H1 (cell line): ENCODE measurements around the gene TBX15. TPM values are rescaled to one million over a fixed set of nuclear protein-coding genes. Genes with fewer than 3 reads are reported as not detected.

Experiments used
- CTCF ChIA-PET: fragments of 300-600 bp; sonication (Branson Sonifier 250); formaldehyde crosslinking; loops from one replicate; lab custom pipeline; 2021; ENCODE audit not compliant: partially characterized antibody; lab: Charles Lee
- POLR2A ChIA-PET: fragments of 300-600 bp; sonication (Branson Sonifier 250); formaldehyde crosslinking; loops from one replicate; lab custom pipeline; 2021; ENCODE audit warnings: inconsistent platforms; ENCODE audit not compliant: partially characterized antibody; lab: Charles Lee
- DNase-seq, 2 experiments: peaks; one replicate each; pipeline versions ENCODE4 v3.0.0 to v3.0.0-alpha.2; 2010 to 2022; ENCODE audit warnings: low spot score in 2 of 2, low read depth in 1 of 2, mixed read lengths in 1 of 2
- FAIRE-seq: peaks from 2 replicates; lab custom pipeline; 2011; peaks lifted over from hg19 to GRCh38; lab: Jason Lieb, UNC
- H2AFZ ChIP-seq: 2 replicates; pipeline ENCODE4 v1.8.1; 2012; ENCODE audit warnings: low read length, inconsistent platforms
- H2AK5ac ChIP-seq: 2 replicates; pipeline ENCODE4 v1.6.1; 2013; ENCODE audit warnings: low read depth, low read length
- H2BK120ac ChIP-seq: replicated peaks from 2 replicates; pipeline ENCODE3; 2013; ENCODE audit warnings: low read depth, low read length, inconsistent platforms
- H2BK12ac ChIP-seq: 2 replicates; pipeline ENCODE4 v1.6.1; 2013; ENCODE audit warnings: low read depth, low read length
- H2BK15ac ChIP-seq: 2 replicates; pipeline ENCODE4 v1.6.1; 2013; ENCODE audit warnings: low read length
- H2BK20ac ChIP-seq: 2 replicates; pipeline ENCODE4 v1.6.1; 2013; ENCODE audit warnings: low read length
- H2BK5ac ChIP-seq: 2 replicates; pipeline ENCODE4 v1.6.1; 2013; ENCODE audit warnings: low read depth, low read length
- H3K14ac ChIP-seq: 2 replicates; pipeline ENCODE4 v1.6.1; 2013; ENCODE audit warnings: inconsistent platforms; ENCODE audit not compliant: insufficient read length
- H3K18ac ChIP-seq: 2 replicates; pipeline ENCODE4 v1.6.1; 2013; ENCODE audit warnings: low read length; ENCODE audit errors: extremely low read depth
- H3K23ac ChIP-seq: 2 replicates; pipeline ENCODE4 v1.6.1; 2013; ENCODE audit warnings: inconsistent platforms; ENCODE audit not compliant: insufficient read length
- H3K23me2 ChIP-seq: 2 replicates; pipeline ENCODE4 v1.6.1; 2013; ENCODE audit warnings: low read depth, low read length
- H3K27ac ChIP-seq: 2 replicates; pipeline ENCODE4 v1.6.1; 2011; ENCODE audit warnings: low read depth, low read length, inconsistent platforms
- H3K27me3 ChIP-seq, 4 experiments: replicated peaks in 1 of 4; 1 replicate in 1 of 4; 2 replicates in 3 of 4; pipeline versions ENCODE4 v1.6.1 to v1.8.1; 2011 to 2013; ENCODE audit warnings: low read length in 3 of 4, mild to moderate bottlenecking in 3 of 4, inconsistent platforms in 2 of 4, mixed read lengths in 2 of 4, moderate library complexity in 1 of 4; ENCODE audit not compliant: control insufficient read depth in 3 of 4, insufficient read depth in 3 of 4; ENCODE audit errors: extremely low read depth in 1 of 4
- H3K36me3 ChIP-seq, 4 experiments: 2 replicates each; pipeline versions ENCODE4 v1.6.1 to v1.8.1; 2011 to 2013; ENCODE audit warnings: mild to moderate bottlenecking in 4 of 4, low read length in 3 of 4, moderate library complexity in 2 of 4, control low read depth in 1 of 4, inconsistent platforms in 1 of 4; ENCODE audit not compliant: insufficient read depth in 4 of 4, control insufficient read depth in 2 of 4
- H3K4ac ChIP-seq: replicated peaks from 2 replicates; pipeline ENCODE3; 2013; ENCODE audit warnings: low read length, low read depth, mixed read lengths, inconsistent platforms; ENCODE audit not compliant: insufficient read length
- H3K4me1 ChIP-seq, 4 experiments: replicated peaks in 1 of 4; 1 replicate in 1 of 4; 2 replicates in 3 of 4; pipeline versions ENCODE4 v1.6.1 to v1.8.1; 2011 to 2013; ENCODE audit warnings: low read length in 3 of 4, inconsistent platforms in 2 of 4, mixed read lengths in 1 of 4; ENCODE audit not compliant: insufficient read depth in 4 of 4, control insufficient read depth in 3 of 4
- H3K4me2 ChIP-seq, 2 experiments: 2 replicates each; pipeline versions ENCODE4 v1.6.1 to v1.8.1; 2011 to 2013; ENCODE audit warnings: low read depth in 2 of 2, low read length in 2 of 2, control low read depth in 1 of 2, inconsistent platforms in 1 of 2, mild to moderate bottlenecking in 1 of 2; ENCODE audit not compliant: insufficient read depth in 1 of 2
- H3K4me3 ChIP-seq, 4 experiments: fragments of 200-600, 300-600 bp in 1 of 4; sonication (generic), shearing (Covaris generic), sonication (Bioruptor Twin) in 1 of 4; 2 replicates each; pipeline versions ENCODE4 v1.5.1 to v1.8.1; 2011 to 2016; ENCODE audit warnings: low read length in 4 of 4, low read depth in 3 of 4, control low read depth in 2 of 4, inconsistent platforms in 2 of 4, mild to moderate bottlenecking in 2 of 4, mixed read lengths in 1 of 4, moderate library complexity in 1 of 4; ENCODE audit not compliant: insufficient read depth in 2 of 4; ENCODE audit errors: extremely low read depth in 1 of 4
- H3K56ac ChIP-seq: replicated peaks from 2 replicates; pipeline ENCODE3; 2013; ENCODE audit warnings: low read depth, mild to moderate bottlenecking, mixed read lengths, low read length, inconsistent platforms; ENCODE audit not compliant: insufficient read length
- H3K79me1 ChIP-seq: 2 replicates; pipeline ENCODE4 v1.6.1; 2013; ENCODE audit warnings: low read depth, low read length, control low read depth
- H3K79me2 ChIP-seq, 2 experiments: 2 replicates each; pipeline versions ENCODE4 v1.6.1 to v1.8.1; 2012 to 2013; ENCODE audit warnings: low read length in 2 of 2, mild to moderate bottlenecking in 2 of 2, inconsistent platforms in 1 of 2; ENCODE audit not compliant: insufficient read depth in 2 of 2, control insufficient read depth in 1 of 2
- H3K9ac ChIP-seq, 4 experiments: replicated peaks in 1 of 4; 1 replicate in 1 of 4; 2 replicates in 3 of 4; pipeline versions ENCODE4 v1.6.1 to v1.8.1; 2011 to 2013; ENCODE audit warnings: low read depth in 3 of 4, low read length in 3 of 4, control low read depth in 2 of 4, mild to moderate bottlenecking in 2 of 4, moderate library complexity in 2 of 4, inconsistent platforms in 1 of 4; ENCODE audit errors: extremely low read depth in 1 of 4
- H3K9me3 ChIP-seq, 2 experiments: 2 replicates each; pipeline versions ENCODE4 v1.6.1 to v1.8.1; 2012 to 2013; ENCODE audit warnings: mild to moderate bottlenecking in 2 of 2, moderate library complexity in 2 of 2, control low read depth in 1 of 2, inconsistent platforms in 1 of 2, low read depth in 1 of 2, low read length in 1 of 2, mixed read lengths in 1 of 2; ENCODE audit not compliant: insufficient read depth in 2 of 2
- H4K20me1 ChIP-seq, 2 experiments: replicated peaks in 1 of 2; 2 replicates each; pipeline versions ENCODE3 to v1.8.1; 2011 to 2013; ENCODE audit warnings: inconsistent platforms in 2 of 2, low read length in 2 of 2, mild to moderate bottlenecking in 1 of 2; ENCODE audit not compliant: insufficient read depth in 2 of 2, control insufficient read depth in 1 of 2
- H4K5ac ChIP-seq: 2 replicates; pipeline ENCODE4 v1.6.1; 2013; ENCODE audit warnings: low read length, low read depth, mixed read lengths, inconsistent platforms; ENCODE audit not compliant: insufficient read length
- H4K8ac ChIP-seq: 2 replicates; pipeline ENCODE4 v1.8.0; 2013; ENCODE audit warnings: mild to moderate bottlenecking, moderate library complexity, low read length, inconsistent platforms; ENCODE audit not compliant: insufficient read depth; ENCODE audit errors: extremely low read depth
- H4K91ac ChIP-seq: replicated peaks from 2 replicates; pipeline ENCODE3; 2013; ENCODE audit warnings: low read length, mixed read lengths, inconsistent platforms; ENCODE audit not compliant: insufficient read length
- GABPA ChIP-seq: IDR thresholded peaks from 2 replicates; pipeline ENCODE4 v1.6.1; 2011; ENCODE audit warnings: mild to moderate bottlenecking, low read length, moderate library complexity, borderline replicate concordance; ENCODE audit not compliant: insufficient read depth
- KDM1A ChIP-seq: fragments of 200-600, 300-600 bp; sonication (generic); IDR thresholded peaks from 2 replicates; pipeline ENCODE4 v1.7.1; 2016; ENCODE audit warnings: mild to moderate bottlenecking, low read length, borderline replicate concordance
- NRF1 ChIP-seq: IDR thresholded peaks from 2 replicates; pipeline ENCODE4 v1.6.1; 2011; ENCODE audit warnings: mild to moderate bottlenecking, low read depth, low read length, improper control_type of control experiment
- RNF2 ChIP-seq: fragments of 200-900, 300-1000 bp; sonication (generic); IDR thresholded peaks from 2 replicates; pipeline ENCODE4 v1.7.1; 2016; ENCODE audit warnings: borderline replicate concordance, low read depth, mild to moderate bottlenecking, antibody characterized with exemption, low read length; ENCODE audit not compliant: poor library complexity, severe bottlenecking; ENCODE audit errors: missing control alignments
- WGBS, 2 experiments: shearing (Covaris generic) in 1 of 2; methylation state at CpG; one replicate each; pipeline versions ENCODE4 v1.1.6 to v1.1.7; 2013 to 2015; ENCODE audit warnings: low lambda C conversion rate in 2 of 2, mixed read lengths in 2 of 2, inconsistent platforms in 1 of 2, low coverage in 1 of 2, missing lambda C conversion rate in 1 of 2; ENCODE audit not compliant: insufficient replicate concordance in 2 of 2, insufficient coverage in 1 of 2, insufficient read length in 1 of 2; ENCODE audit errors: extremely low coverage in 1 of 2, missing lambda C conversion rate in 1 of 2; 5-methylcytosine and 5-hydroxymethylcytosine counted together
- polyA plus RNA-seq, 7 experiments: library from polyadenylated mRNA; depleted of rRNA in 3 of 7; stranded (reverse) in 5 of 7; unstranded in 2 of 7; fragments of >200 nt in 5 of 7; fragments of 200-250 nt in 2 of 7; gene quantifications; 1 replicate in 5 of 7; 2 replicates in 1 of 7; 4 replicates in 1 of 7; pipeline versions ENCODE4 v1.2.1 to v1.2.3, GENCODE V29; 2011 to 2013; ENCODE audit warnings: missing spikeins in 2 of 7, mixed read lengths in 2 of 7
- total RNA-seq: library from RNA; stranded (reverse); fragmentation: NEBNext Ultra II Directional; extraction: Animal tissue kit (Norgen Biotek cat#: 25700); gene quantifications from 2 replicates; pipeline ENCODE4 v1.2.1, GENCODE V29; 2021

The TBX15 gene
- total and polyA plus RNA-seq, 2 of the 8 experiments (the other 6 are each of a cell fraction or from before 2014, with no cell fraction given) = 0.14 to 0.24 TPM

DNA sequence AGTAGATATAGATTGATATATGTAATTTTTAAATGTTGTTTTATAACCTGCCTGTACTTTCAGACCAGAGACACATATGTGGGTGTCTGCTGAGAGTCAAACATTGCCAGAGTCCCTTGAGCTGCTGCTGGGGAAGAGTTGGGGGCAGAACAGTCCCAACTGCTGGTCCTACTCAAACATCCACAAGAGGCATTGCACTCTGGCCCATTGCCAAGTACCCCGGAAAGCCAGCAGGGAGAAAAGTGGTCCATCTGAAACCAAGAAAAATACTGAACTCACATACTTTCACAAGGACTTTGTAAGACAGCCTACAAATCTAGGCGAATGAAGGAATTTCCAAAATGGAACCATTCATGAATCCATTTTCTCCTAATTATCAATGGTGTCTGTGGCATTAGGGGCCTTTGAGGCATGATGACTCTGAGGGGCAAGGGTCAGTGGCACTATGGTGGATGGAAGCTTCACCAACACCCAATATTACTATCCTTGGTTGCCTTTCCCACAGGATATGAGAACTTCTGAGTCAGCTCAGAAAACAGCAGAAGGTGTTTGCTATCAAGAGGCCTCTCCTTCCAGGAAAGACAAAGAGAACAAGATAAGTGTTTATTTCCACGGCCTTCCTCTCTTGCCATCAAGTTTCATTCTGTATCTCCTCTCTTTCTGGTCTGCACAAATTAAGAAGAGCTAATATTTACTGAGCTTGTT lies 7.3 kb upstream of the TBX15 start:
- DNase-seq (no peak), FAIRE-seq (no peak)
- Histone ChIP-seq H3K9ac (no peak overlapping the region), H3K9me3 (no peaks in the 10 kb centered on the region), H2BK15ac (no peak overlapping the region), H3K23me2 (no peaks in the 10 kb centered on the region; the same call in 1 of the 2 replicates), H4K5ac (no peak overlapping the region), H2AK5ac (no peak overlapping the region), H3K14ac (no peak overlapping the region), H2BK5ac (no peak overlapping the region), H2BK12ac (no peak overlapping the region), H3K23ac (no peak overlapping the region), H3K27me3 (peaks cover 98 to 100% (median 100%) of the 10 kb centered on the region in 4 experiments), H3K27ac (no peak overlapping the region), H3K79me2 (no peaks in the 10 kb centered on the region), H2BK120ac (no peak overlapping the region), H4K20me1 (peaks cover 7 to 21% of the 10 kb centered on the region in 2 experiments), H3K18ac (no peak overlapping the region), H3K56ac (no peak overlapping the region), H3K4ac (no peak overlapping the region), H4K91ac (no peak overlapping the region), H2BK20ac (no peak overlapping the region), H3K36me3 (no peaks in the 10 kb centered on the region), H3K4me3 (no peak overlapping the region), H3K4me2 (no peak overlapping the region), H3K79me1 (no peaks in the 10 kb centered on the region), H4K8ac (no peak overlapping the region), H2AFZ (no peak overlapping the region), H3K4me1 (peaks cover 12 to 36% (median 17%) of the 10 kb centered on the region in 4 experiments)
- 89% methylated on average over 3 of the region's 3 CpGs; no CpG with 5 or more reads in 1 of the 2 experiments for WGBS, 2 experiments
- ChIA-PET CTCF (interaction anchor here (0.6 to 3.4 kb wide), 6 partner anchors 9 to 1067 kb away, joined by 3 to 35 read pairs (median 6); partner anchors contain the start of gene GDAP2), POLR2A (interaction anchor here (1.2 kb wide), 1 partner anchor 10 kb away, joined by 7 read pairs; no protein-coding TSS in a partner anchor)
- TF ChIP-seq KDM1A = no peak
- peak; percentile 41 for TF ChIP-seq RNF2
- TF ChIP-seq NRF1 = no peak
- no peak for TF ChIP-seq GABPA
